DMS79 (cell line): ENCODE data around the gene SCFD1.
A peak's percentile ranks its signal among the peaks of the same experiment; 100 is the strongest.
"Not testable (repeated sequence)": the region's sequence is repeated elsewhere in the genome, so short reads cannot be mapped to it uniquely, and the experiment has no call there.

Source experiments
- DNase-seq: peaks from one replicate; lab custom pipeline; 2025; lab: John Stamatoyannopoulos, UW

SCFD1 gene

GRCh38 chr14:30610787-30611343, 11.3 kb upstream of the SCFD1 start:
- peak; percentile 97 for DNase-seq

GRCh38 chr14:30614155-30614554, 8.0 kb upstream of the SCFD1 start:
- DNase-seq: no peak

- no peak for DNase-seq
Observed at GRCh38 chr14:30620178-30620577, 1.9 kb upstream of the SCFD1 start.

GRCh38 chr14:30621354-30621939, 672 bp upstream of the SCFD1 start:
- no peak for DNase-seq

GRCh38 chr14:30623412-30624131, 1.5 kb downstream of the SCFD1 start:
- DNase-seq: no peak

GRCh38 chr14:30624132-30624423, 2.0 kb downstream of the SCFD1 start:
- no peak for DNase-seq

DNA sequence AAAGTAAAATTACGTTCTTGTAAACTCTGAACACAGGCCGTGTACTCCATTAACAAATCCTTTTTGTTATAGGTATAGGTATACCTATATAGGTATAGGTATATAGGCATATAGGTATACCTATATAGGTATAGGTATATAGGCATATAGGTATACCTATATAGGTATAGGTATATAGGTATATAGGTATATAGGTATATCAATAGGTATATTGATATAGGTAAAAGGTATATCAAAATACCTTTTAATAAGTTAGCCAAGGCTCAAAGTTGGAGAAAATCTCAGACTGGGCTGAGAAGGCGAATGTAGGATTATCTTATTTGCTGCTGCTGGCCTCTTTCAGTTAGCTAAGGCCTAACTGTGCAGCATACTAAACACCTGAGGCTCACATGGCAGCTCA, 3.4 kb downstream of the SCFD1 start:
- no peak for DNase-seq

DNA sequence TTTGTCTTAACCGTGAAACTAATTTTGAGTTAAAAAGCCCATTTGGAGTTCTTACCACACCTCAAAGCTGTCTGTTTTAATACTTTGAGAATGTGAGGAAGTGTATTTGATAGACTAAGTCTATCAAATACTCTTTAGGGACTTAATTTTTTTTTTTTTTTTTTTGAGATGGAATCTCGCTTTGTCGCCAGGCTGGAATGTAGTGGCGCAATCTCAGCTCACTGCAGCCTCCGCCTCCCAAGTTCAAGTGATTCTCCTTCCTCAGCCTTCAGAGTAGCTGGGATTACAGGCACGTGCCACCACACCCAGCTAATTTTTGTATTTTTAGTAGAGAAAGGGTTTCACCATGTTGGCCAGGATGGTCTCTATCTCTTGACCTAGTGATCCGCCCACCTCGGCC, 7.3 kb downstream of the SCFD1 start:
- DNase-seq: not testable (repeated sequence)

GRCh38 chr14:30630248-30630647, 8.1 kb downstream of the SCFD1 start:
- DNase-seq: no peak

DNA sequence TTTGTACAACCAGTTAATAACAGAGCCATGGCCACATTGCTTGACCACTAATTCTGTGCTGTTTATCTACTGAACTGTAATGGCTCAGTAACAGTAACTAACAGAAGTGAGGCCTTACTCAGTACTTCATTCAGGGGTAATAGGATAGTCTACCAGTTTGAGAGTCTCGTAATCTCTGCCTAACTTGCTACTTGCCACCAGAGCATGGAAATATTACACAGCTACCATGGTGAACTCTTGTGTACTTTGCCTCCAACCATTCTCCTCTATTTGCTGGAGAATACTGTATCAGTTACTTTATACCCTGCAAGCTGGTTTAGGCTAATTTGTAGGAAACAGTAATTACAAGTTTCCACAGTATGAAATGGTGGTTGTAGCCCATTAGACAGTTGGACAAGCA, 10.6 kb downstream of the SCFD1 start:
- DNase-seq: no peak

DNA sequence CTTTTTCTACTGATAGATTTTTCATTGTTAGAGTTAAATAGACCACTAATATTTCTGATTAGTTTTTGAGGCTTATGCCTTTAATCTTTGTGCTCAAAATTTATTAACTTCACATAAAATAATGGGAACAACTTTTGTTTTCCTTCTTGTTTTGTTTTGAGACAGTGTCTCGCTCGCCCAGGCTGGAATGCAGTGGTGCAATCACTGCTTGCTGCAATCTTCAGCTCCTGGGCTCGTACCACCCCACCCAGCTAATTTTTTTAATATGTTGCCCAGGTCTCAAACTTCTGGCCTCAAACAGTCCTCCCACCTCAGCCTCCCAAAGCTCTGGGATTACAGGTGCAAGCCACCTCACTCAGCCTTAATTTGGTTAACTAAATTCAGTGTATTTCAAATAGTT, 16.8 kb downstream of the SCFD1 start:
- DNase-seq: no peak

DNA sequence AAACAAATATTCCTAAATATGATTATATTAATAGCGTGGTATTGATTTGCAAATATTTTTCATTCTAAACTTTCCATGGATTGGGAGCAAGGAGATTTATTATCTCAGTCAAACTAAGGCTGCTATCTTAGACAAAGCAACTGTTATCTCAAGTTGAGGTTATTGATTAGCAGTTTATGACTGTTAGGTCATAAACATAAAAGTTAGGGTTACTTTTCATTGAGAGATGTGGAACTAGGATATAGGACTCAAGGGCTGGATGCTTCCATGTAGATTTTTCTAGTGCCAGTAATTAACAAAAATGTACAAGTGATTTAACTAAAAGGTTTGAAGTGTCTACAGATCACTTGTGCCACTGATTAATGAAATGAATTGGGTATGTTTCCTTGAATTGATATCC, 19.1 kb downstream of the SCFD1 start:
- DNase-seq: no peak

GRCh38 chr14:30644462-30644861, 22.3 kb downstream of the SCFD1 start:
- DNase-seq: not testable (repeated sequence)

- no peak for DNase-seq
Observed at GRCh38 chr14:30645600-30645999, 23.5 kb downstream of the SCFD1 start.

- DNase-seq: no peak
Observed at GRCh38 chr14:30648471-30648870, 26.4 kb downstream of the SCFD1 start.

- DNase-seq: no peak
Observed at GRCh38 chr14:30651937-30652336, 29.8 kb downstream of the SCFD1 start.

DNA sequence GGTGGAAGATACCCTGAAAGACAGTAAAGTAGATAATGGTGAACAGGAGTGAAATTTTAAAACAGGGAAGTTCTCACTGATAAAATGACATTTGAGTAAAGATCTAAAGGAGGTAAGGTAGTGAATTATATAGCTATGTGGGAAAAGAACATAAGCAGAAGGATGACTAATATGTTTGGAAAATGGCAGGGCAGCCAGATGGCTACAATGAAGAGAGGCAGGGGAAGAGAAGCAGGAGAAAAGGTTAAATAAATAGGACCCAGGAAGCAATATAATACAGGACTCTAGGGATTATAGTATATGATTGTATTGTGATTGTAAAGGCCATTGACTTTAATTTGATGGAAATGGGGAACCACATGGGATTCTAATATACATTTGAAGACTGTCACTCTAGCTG, 33.0 kb downstream of the SCFD1 start:
- no peak for DNase-seq

DNA sequence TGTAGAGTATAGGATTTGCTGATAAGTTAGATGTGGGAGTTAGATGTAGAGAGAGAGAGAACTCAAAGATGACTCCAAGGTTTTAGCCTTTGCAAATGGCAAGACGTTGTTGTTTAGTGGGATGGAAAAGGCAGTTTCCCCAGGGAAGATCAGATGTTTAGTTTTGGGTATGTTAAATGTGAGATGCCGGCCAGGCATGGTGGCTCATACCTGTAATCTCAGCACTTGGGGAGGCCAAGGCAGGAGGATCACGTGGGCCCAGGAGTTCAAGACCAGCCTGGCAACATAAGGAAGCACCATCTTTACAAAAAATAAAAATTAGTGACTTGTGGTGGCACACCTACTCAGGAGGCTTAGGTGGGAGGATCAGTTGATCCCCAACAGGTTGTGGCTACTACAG, 33.5 kb downstream of the SCFD1 start:
- DNase-seq: no peak

DNA sequence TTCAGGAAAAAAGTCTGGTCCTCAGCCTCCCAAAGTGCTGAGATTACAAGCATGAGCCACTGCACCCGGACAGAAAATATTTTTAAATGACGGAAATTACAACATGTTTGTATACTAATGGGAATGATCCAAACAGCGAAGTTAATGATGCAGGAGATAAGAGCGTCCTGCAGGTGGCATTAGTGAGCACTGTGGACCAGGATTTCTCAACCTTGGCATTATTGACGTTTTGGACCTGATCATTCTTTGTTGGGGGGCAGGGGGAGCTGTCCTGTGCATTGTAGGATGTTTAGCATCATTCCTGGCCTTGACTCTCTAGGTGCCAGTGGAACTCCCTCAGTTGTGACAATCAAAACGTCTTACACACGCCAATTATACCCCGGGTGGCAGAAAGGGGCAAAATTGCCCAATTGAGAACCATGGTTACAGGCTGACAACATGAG, 34.1 kb downstream of the SCFD1 start:
- DNase-seq: no peak

- no peak for DNase-seq
Observed at GRCh38 chr14:30657050-30657449, 34.9 kb downstream of the SCFD1 start.

GRCh38 chr14:30657606-30658163, 35.6 kb downstream of the SCFD1 start:
- DNase-seq: no peak

GRCh38 chr14:30658645-30659044, 36.5 kb downstream of the SCFD1 start:
- no peak for DNase-seq

GRCh38 chr14:30669594-30669993, 47.5 kb downstream of the SCFD1 start:
- DNase-seq: no peak

DNA sequence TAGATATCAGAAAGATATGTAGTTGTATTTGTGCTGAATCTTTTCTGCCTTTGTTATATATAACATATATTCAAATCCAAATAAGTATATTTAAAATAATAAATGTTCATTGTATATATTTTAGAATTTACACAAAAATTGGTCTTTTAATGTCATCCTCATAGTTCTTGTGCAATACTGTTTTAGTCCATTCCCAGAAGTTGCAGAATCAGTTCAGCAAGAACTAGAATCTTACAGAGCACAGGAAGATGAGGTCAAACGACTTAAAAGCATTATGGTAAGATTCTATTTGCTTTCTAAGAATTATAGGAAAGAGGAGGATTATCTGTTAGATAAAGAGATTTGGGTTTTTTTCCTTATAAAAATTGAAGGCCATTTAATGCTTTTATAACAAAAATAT, 51.0 kb downstream of the SCFD1 start:
- DNase-seq: no peak
